Hippocampal formation (tissue), 2 donors: Measurements from ENCODE around the gene POC1A.

Source experiments
- DNase-seq, 2 donors: peaks; one replicate each; lab custom pipeline; 2025; lab: John Stamatoyannopoulos, UW

Gene POC1A

GRCh38 chr3:52104684-52105640, 49.3 kb downstream of the POC1A start:
- DNase-seq: no peak

- no peak for DNase-seq
Measured at GRCh38 chr3:52102934-52103333, 51.3 kb downstream of the POC1A start.

GRCh38 chr3:52099001-52099401, 55.2 kb downstream of the POC1A start:
- no peak for DNase-seq

GRCh38 chr3:52097851-52098507, 56.2 kb downstream of the POC1A start:
- no peak for DNase-seq

- DNase-seq: no peak
Measured at GRCh38 chr3:52095990-52096775, 58.0 kb downstream of the POC1A start.

GRCh38 chr3:52094571-52095485, 59.4 kb downstream of the POC1A start:
- no peak for DNase-seq

GRCh38 chr3:52093756-52094545, 60.3 kb downstream of the POC1A start:
- no peak for DNase-seq

- DNase-seq: no peak
Measured at GRCh38 chr3:52092891-52093290, 61.3 kb downstream of the POC1A start.

GRCh38 chr3:52092271-52092660, 62.0 kb downstream of the POC1A start:
- no peak for DNase-seq

GRCh38 chr3:52091586-52092270, 62.5 kb downstream of the POC1A start:
- peak; percentile 10 to 70 for DNase-seq

- DNase-seq: no peak
Measured at GRCh38 chr3:52090933-52091468, 63.2 kb downstream of the POC1A start.

- DNase-seq: no peak
Measured at GRCh38 chr3:52090131-52090932, 63.9 kb downstream of the POC1A start.

- DNase-seq: no peak
Measured at GRCh38 chr3:52089691-52090090, 64.5 kb downstream of the POC1A start.

- DNase-seq: no peak
Measured at GRCh38 chr3:52088445-52089367, 65.5 kb downstream of the POC1A start.

GRCh38 chr3:52087731-52088130, 66.5 kb downstream of the POC1A start:
- no peak for DNase-seq

GRCh38 chr3:52086976-52087663, 67.1 kb downstream of the POC1A start:
- no peak for DNase-seq

GRCh38 chr3:52086461-52086860, 67.8 kb downstream of the POC1A start:
- no peak for DNase-seq
